ENCODE measurements around the gene TET3. TPM values are rescaled to one million over a fixed set of nuclear protein-coding genes. Genes with fewer than 3 reads are reported as not detected.

The TET3 gene
- total and polyA plus RNA-seq, 2 experiments from 2014 or later = 3.6 to 14.5 TPM

DNA sequence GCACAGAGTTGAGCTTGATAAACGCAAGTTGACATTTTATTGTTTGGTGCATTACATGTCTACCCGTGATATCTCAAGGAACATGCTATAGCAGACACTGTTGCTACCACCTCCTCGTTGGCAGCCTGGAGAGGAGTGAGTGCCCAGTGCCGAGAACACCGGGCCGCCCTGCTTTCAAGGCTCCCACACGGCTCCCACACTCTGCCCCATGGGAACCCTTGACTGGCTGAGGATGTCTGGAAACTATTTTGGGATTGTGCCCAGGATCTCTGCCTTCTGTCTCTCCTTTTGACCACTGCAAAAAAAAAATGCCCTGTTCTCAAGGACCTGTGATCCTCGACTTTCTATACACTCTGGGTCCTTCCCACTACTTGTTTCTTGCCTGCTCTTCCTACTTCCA is 21.1 kb downstream of the TET3 start:
- peaks cover 30% of the 10 kb centered on the region for H3K4me1 ChIP-seq (ENCODE audit: insufficient read depth)
- H3K36me3 ChIP-seq (replicated peaks; ENCODE audit: insufficient read depth, low read depth) = no peaks in the 10 kb centered on the region
- H2AFZ ChIP-seq = no peak overlapping the region
- H3K4me3 ChIP-seq = no peak overlapping the region
- TF ChIP-seq EZH2phosphoT487 (IDR thresholded peaks at IDR 0.05; ENCODE audit: low read depth, severe bottlenecking, unreplicated experiment) (no peak), EZH2 (IDR thresholded peaks at IDR 0.05; ENCODE audit: borderline replicate concordance) (no peak)
- TF ChIP-seq, protein P1, sequence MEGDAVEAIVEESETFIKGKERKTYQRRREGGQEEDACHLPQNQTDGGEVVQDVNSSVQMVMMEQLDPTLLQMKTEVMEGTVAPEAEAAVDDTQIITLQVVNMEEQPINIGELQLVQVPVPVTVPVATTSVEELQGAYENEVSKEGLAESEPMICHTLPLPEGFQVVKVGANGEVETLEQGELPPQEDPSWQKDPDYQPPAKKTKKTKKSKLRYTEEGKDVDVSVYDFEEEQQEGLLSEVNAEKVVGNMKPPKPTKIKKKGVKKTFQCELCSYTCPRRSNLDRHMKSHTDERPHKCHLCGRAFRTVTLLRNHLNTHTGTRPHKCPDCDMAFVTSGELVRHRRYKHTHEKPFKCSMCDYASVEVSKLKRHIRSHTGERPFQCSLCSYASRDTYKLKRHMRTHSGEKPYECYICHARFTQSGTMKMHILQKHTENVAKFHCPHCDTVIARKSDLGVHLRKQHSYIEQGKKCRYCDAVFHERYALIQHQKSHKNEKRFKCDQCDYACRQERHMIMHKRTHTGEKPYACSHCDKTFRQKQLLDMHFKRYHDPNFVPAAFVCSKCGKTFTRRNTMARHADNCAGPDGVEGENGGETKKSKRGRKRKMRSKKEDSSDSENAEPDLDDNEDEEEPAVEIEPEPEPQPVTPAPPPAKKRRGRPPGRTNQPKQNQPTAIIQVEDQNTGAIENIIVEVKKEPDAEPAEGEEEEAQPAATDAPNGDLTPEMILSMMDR (IDR thresholded peaks at IDR 0.05; ENCODE audit: poor library complexity) = no peak
- no peaks in the 10 kb centered on the region for H3K27me3 ChIP-seq
- H3K4me2 ChIP-seq = no peak overlapping the region
- H4K20me1 ChIP-seq (ENCODE audit: insufficient read depth, poor library complexity, severe bottlenecking) = peaks cover 93% of the 10 kb centered on the region
- H3K9me2 ChIP-seq (replicated peaks; ENCODE audit: insufficient read depth) = no peaks in the 10 kb centered on the region
- no peak overlapping the region for H3K27ac ChIP-seq
- DNase-seq (ENCODE audit: low spot score) = no peak
- H3K79me2 ChIP-seq = peaks cover 92% of the 10 kb centered on the region
- no peaks in the 10 kb centered on the region for H3K9me3 ChIP-seq (ENCODE audit: low read depth)
- WGBS (ENCODE audit: low lambda C conversion rate, missing lambda C conversion rate) = 93% methylated on average over 8 of the region's 8 CpGs

DNA sequence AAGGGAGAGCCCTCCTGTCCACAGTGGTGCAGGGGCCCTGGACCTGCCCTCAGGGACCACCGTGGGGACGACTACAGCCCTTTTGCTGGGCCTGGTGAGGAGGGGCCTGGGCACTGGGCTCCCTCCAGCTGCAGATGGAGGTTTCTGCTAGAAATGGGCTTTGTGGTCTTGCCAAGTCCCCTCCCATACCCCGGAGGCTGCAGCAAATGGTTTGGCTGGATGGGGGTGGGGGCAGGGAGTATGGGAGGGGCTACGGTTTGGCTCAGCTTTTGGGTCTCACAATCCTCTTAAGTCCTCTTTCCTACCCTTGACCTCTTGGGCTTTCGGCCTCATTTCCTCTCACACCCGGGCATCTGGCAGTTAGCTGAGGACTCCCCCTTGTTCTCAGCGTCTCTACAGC is 21.7 kb downstream of the TET3 start:
- Histone ChIP-seq H3K36me3 (replicated peaks; ENCODE audit: insufficient read depth, low read depth) (no peaks in the 10 kb centered on the region), H2AFZ (no peak overlapping the region), H4K20me1 (ENCODE audit: insufficient read depth, poor library complexity, severe bottlenecking) (peaks cover 88% of the 10 kb centered on the region), H3K9me3 (ENCODE audit: low read depth) (no peaks in the 10 kb centered on the region), H3K4me2 (no peak overlapping the region), H3K79me2 (peaks cover 92% of the 10 kb centered on the region), H3K27me3 (no peaks in the 10 kb centered on the region), H3K9me2 (replicated peaks; ENCODE audit: insufficient read depth) (no peaks in the 10 kb centered on the region), H3K4me3 (no peak overlapping the region), H3K27ac (no peak overlapping the region), H3K4me1 (ENCODE audit: insufficient read depth) (peaks cover 24% of the 10 kb centered on the region)
- 58% methylated on average over 7 of the region's 7 CpGs for WGBS (ENCODE audit: low lambda C conversion rate, missing lambda C conversion rate)
- TF ChIP-seq EZH2phosphoT487 (IDR thresholded peaks at IDR 0.05; ENCODE audit: low read depth, severe bottlenecking, unreplicated experiment) (no peak), EZH2 (IDR thresholded peaks at IDR 0.05; ENCODE audit: borderline replicate concordance) (no peak)
- TF ChIP-seq, protein P1 (IDR thresholded peaks at IDR 0.05; ENCODE audit: poor library complexity) = no peak
- no peak for DNase-seq (ENCODE audit: low spot score)

DNA sequence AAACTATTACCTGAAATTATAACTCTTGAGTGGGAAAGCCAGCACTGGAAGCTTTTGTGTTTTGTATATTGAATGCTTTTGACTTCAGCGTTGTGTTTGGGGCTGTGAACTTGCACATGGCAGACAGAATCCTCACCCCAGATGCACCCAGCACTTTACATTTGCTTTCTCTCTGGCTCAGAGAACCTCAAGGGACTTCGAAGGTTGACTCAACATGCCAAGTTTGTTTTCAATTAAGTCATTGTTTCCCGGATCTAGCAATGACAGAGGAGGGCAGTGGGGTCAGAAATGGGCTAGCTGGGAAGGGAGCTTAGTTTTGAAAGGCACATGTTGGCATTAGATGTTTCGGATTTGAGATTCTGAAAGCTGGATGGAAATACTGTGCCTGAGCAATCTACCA is 22.4 kb downstream of the TET3 start:
- Histone ChIP-seq H3K4me1 (ENCODE audit: insufficient read depth) (peaks cover 19% of the 10 kb centered on the region), H4K20me1 (ENCODE audit: insufficient read depth, poor library complexity, severe bottlenecking) (peaks cover 86% of the 10 kb centered on the region), H2AFZ (no peak overlapping the region), H3K9me3 (ENCODE audit: low read depth) (no peaks in the 10 kb centered on the region), H3K27ac (no peak overlapping the region), H3K4me3 (no peak overlapping the region), H3K36me3 (replicated peaks; ENCODE audit: insufficient read depth, low read depth) (no peaks in the 10 kb centered on the region), H3K79me2 (peaks cover 92% of the 10 kb centered on the region), H3K9me2 (replicated peaks; ENCODE audit: insufficient read depth) (no peaks in the 10 kb centered on the region), H3K4me2 (no peak overlapping the region), H3K27me3 (no peaks in the 10 kb centered on the region)
- DNase-seq (ENCODE audit: low spot score) = no peak
- 65% methylated on average over 4 of the region's 4 CpGs for WGBS (ENCODE audit: low lambda C conversion rate, missing lambda C conversion rate)
- TF ChIP-seq EZH2phosphoT487 (IDR thresholded peaks at IDR 0.05; ENCODE audit: low read depth, severe bottlenecking, unreplicated experiment) = no peak
- no peak for TF ChIP-seq EZH2 (IDR thresholded peaks at IDR 0.05; ENCODE audit: borderline replicate concordance)
- TF ChIP-seq, protein P1 (IDR thresholded peaks at IDR 0.05; ENCODE audit: poor library complexity) = no peak

DNA sequence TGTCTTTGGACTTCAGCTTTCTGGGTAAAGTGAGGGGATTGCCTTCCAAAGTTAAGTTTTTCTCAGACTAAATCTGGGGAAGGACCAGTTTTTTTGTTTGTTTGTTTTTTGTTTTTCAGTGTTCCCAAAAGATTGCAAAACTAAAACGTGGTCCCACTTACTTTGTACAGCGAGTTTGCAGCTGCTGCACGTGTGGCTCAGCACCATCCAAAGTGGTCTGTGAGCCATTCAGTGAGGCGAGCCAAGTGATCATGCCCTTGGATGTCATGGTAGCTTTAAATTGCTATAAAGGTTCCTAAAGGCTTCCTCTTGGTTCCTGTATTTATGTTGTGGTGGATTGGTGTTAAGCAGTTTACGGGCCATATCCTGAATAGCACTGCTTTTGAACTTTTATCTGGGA is 23.0 kb downstream of the TET3 start:
- H3K27ac ChIP-seq = no peak overlapping the region
- H3K36me3 ChIP-seq (replicated peaks; ENCODE audit: insufficient read depth, low read depth) = no peaks in the 10 kb centered on the region
- peaks cover 96% of the 10 kb centered on the region for H3K79me2 ChIP-seq
- H3K9me2 ChIP-seq (replicated peaks; ENCODE audit: insufficient read depth) = no peaks in the 10 kb centered on the region
- H3K9me3 ChIP-seq (ENCODE audit: low read depth) = no peaks in the 10 kb centered on the region
- no peak for DNase-seq (ENCODE audit: low spot score)
- TF ChIP-seq, protein P1 (IDR thresholded peaks at IDR 0.05; ENCODE audit: poor library complexity) = no peak
- TF ChIP-seq EZH2phosphoT487 (IDR thresholded peaks at IDR 0.05; ENCODE audit: low read depth, severe bottlenecking, unreplicated experiment) (no peak), EZH2 (IDR thresholded peaks at IDR 0.05; ENCODE audit: borderline replicate concordance) (no peak)
- no peaks in the 10 kb centered on the region for H3K27me3 ChIP-seq
- 88% methylated on average over 5 of the region's 5 CpGs for WGBS (ENCODE audit: low lambda C conversion rate, missing lambda C conversion rate)
- H2AFZ ChIP-seq = no peak overlapping the region
- H3K4me1 ChIP-seq (ENCODE audit: insufficient read depth) = peaks cover 16% of the 10 kb centered on the region
- peaks cover 88% of the 10 kb centered on the region for H4K20me1 ChIP-seq (ENCODE audit: insufficient read depth, poor library complexity, severe bottlenecking)
- H3K4me2 ChIP-seq = no peak overlapping the region
- no peak overlapping the region for H3K4me3 ChIP-seq
